ENCODE data around the gene MYRIP. TPM values are rescaled to one million over a fixed set of nuclear protein-coding genes. Genes with fewer than 3 reads are reported as not detected.

MYRIP gene
- polyA plus RNA-seq, 3 donors = not detected

GRCh38 chr3:40109641-40110490 is 300.5 kb downstream of the MYRIP start:
- H2AFZ ChIP-seq (ENCODE audit: insufficient read depth, low read depth, low read length, poor library complexity, severe bottlenecking) = no peak overlapping the region
- no peaks in the 10 kb centered on the region for H3K36me3 Mint-ChIP-seq
- no peaks in the 10 kb centered on the region for H3K36me3 ChIP-seq (replicated peaks in 1 of 2; ENCODE audit: control insufficient read depth in 1 of 2, insufficient read depth in 2 of 2, low read length in 2 of 2)

More at GRCh38 chr3:40109641-40110490, 300.5 kb downstream of the MYRIP start:
- Histone ChIP-seq H3K4me2 (replicated peaks; ENCODE audit: extremely low read depth, low read length, poor library complexity, severe bottlenecking) (no peak overlapping the region), H3K4me1 (ENCODE audit: control insufficient read depth in 1 of 2, insufficient read depth in 2 of 2, low read length in 2 of 2) (no peaks in the 10 kb centered on the region), H3K27me3 (ENCODE audit: control insufficient read depth in 2 of 2, insufficient read depth in 2 of 2, low read length in 2 of 2) (no peaks in the 10 kb centered on the region), H3K79me2 (ENCODE audit: insufficient read depth, low read length) (no peaks in the 10 kb centered on the region), H3K9me3 (replicated peaks in 1 of 2; ENCODE audit: control insufficient read depth in 1 of 2, insufficient read depth in 1 of 2, low read length in 2 of 2) (no peaks in the 10 kb centered on the region), H3K27ac (ENCODE audit: low read depth in 1 of 2, low read length in 2 of 2) (no peak overlapping the region), H3K4me3 (replicated peaks in 1 of 3; ENCODE audit: low read depth in 2 of 3, low read length in 3 of 3) (no peak overlapping the region), H4K20me1 (ENCODE audit: insufficient read depth, low read length) (no peaks in the 10 kb centered on the region), H3K9ac (ENCODE audit: insufficient read depth, low read length, poor library complexity, severe bottlenecking) (no peak overlapping the region)
- no peak overlapping the region for H3K27ac Mint-ChIP-seq
- intact Hi-C loops (cut with micrococcal nuclease) = no loop called here
- no peak for TF ChIP-seq CTCF (IDR thresholded peaks at IDR 0.05)
- no peaks in the 10 kb centered on the region for H3K4me1 Mint-ChIP-seq
- H3K4me3 Mint-ChIP-seq = no peak overlapping the region
- H3K9me3 Mint-ChIP-seq = peaks cover 0 to 11% (median 4%) of the 10 kb centered on the region in 7 donors
- H3K27me3 Mint-ChIP-seq (ENCODE audit: low read depth in 3 of 3) = peaks cover 0 to 5% (median 0%) of the 10 kb centered on the region in 3 donors
- DNase-seq = no peak
